ENCODE measurements around the gene FOXL2.

GRCh38 chr3:138938056-138938876 is 8.7 kb downstream of the FOXL2 start:
- no peak for TF ChIP-seq CTCF (conservative IDR thresholded peaks at IDR 0.05; ENCODE audit: low read length)
- no peak for TF ChIP-seq EZH2phosphoT487 (IDR thresholded peaks at IDR 0.05; ENCODE audit: borderline replicate concordance)
